Hematopoietic multipotent progenitor cell treated with erythropoietin and hydrocortisone succinate and interleukin-3 and kit ligand, for 4 days (in vitro differentiated cells): ENCODE data around the gene TTYH3.
"Not testable (repeated sequence)": the region's sequence is repeated elsewhere in the genome, so short reads cannot be mapped to it uniquely, and the experiment has no call there.

Experiments used
- DNase-seq: peaks from one replicate; pipeline ENCODE4 v3.0.0-alpha.2; 2015

The TTYH3 gene

GRCh38 chr7:2603044-2603965, 28.5 kb upstream of the TTYH3 start:
- no peak for DNase-seq

DNA sequence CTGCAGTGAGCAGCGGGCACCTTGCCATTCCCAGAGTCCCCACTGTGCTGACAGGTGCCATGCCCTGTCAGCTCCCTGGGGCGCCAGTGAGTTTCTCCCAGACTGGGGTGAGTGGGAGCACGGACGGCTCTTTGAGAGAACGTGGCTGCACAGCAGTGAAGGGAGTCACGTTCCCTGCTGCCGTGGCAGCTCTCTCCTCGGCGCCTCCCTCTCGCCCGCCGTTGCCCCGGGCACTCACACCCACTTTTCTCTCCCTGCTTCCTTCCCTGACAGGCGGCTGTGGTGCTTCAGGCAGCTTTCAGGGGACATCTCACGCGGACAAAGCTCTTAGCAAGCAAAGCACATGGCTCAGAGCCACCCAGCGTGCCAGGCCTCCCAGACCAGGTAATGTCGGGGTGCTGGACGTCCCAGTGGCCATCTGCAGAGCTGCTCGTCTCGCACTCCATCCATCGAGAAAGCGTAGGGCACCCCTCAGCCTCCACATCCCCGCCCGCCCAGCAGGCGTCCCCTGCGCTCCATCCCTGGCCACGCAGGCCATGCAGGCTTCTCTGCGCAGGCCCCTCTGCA, 27.1 kb upstream of the TTYH3 start:
- no peak for DNase-seq

GRCh38 chr7:2605608-2606538, 25.9 kb upstream of the TTYH3 start:
- DNase-seq = no peak

DNA sequence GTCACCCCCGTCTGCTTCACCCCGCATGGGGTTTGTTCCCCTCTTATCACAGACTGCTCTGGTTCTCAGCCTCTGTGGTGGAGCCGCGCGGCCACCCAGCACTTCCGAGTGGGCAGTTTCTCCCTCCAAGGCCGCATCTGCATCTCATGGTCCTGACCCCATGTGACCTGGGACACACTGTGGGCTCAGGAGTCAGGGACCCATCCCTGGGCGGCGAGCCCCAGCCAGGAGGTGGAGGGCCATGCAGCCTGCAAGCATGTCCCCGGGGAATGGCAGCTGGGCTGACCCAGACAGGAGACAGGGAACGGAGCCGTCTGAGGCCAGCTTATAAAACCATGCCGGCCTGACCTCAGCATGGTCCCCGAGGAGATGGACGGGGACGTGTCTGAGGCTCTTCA, 25.2 kb upstream of the TTYH3 start:
- no peak for DNase-seq

- DNase-seq = no peak
These were observed 24.5 kb upstream of the TTYH3 start for GRCh38 chr7:2607122-2607922.

DNA sequence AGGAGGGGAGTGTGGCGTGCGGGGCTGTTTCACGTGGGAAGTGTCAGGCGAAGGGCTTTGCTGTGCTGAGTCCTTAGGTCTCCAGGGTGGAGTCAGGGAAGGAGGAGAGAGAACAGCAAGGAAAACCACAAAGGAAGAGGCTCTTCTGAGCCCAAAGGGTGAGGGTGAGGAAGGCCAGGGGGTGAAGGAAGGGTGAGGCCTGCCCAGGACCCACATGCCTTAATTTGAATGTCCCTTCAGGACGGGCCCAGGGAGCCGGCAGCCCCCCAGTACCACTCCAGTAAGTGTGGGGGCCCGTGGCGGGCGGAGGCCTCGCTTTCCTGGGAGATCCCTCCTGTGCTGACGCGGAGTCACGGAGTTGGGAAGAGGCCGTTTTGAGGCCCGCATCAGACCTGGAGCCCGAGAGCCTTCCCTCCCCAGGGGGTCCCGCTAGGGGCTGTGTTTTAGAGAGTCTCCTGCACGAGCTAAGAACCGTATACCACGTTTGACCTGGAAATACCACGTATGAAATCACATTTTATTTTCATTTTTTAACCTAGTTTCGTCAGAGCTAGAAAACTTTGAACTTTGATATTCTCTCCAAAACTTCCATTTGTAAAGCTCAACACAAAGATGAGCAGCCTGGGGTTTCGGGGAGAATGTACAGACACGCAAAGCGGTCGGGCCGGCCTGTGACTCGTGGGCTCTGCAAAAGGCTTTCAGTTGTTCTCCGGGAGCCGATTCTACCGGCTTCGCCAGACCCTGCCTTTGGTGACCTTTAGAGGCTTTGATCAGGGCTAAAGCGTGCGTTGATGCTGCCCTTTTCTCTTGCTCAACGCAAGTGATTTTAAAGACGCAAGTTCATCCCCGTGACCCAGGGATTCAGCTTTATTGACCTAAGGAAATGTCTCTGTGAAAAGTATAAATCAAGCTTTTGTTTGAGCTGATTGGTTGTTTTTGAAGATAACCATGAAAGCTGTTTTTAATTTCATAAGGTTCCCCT, 23.6 kb upstream of the TTYH3 start:
- no peak for DNase-seq

DNA sequence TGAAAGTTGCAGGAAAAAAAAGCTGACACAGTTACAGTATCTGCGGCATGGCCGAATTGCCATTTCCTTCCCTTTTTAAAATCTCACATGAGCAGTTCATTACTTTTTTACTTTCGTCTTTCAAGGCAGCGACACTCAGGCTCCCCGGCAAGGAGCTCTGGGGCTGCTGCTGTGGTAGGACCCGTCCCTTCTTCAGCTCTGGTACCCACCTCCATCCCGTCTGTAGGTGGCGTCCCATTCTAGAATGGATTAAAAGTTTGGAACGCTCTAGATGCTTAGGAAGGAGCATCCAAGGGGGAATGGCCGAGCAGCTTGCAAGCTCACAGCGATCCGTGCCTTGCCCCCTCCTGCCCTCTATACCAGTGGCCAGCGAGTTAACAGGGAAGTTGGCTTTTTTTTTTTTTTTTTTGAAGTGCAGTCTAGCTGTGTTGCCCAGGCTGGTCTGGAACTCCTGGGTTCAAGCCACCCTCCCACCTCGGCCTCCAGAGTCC, 22.8 kb upstream of the TTYH3 start:
- DNase-seq = peak; percentile 89

GRCh38 chr7:2609646-2610045, 22.1 kb upstream of the TTYH3 start:
- not testable (repeated sequence) for DNase-seq

DNA sequence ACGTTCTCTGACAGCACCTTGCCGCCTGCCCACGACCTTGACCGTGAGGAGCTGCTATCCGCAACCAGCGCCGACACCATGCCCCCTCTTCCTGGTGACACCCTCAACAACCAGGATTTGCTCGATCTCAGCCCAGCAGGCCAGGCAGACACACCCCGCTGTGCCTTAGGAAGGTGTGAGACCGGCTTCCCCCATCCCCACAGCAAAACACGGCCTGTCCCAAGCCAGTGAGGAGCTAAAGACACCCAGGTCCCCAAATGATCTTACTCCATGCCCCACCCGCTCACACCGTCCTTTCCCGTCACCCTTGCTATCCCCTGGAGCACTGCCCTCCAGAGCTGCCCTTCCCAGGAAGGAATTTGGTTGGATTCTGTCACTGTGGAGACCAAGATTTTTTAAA, 21.3 kb upstream of the TTYH3 start:
- DNase-seq = no peak

DNA sequence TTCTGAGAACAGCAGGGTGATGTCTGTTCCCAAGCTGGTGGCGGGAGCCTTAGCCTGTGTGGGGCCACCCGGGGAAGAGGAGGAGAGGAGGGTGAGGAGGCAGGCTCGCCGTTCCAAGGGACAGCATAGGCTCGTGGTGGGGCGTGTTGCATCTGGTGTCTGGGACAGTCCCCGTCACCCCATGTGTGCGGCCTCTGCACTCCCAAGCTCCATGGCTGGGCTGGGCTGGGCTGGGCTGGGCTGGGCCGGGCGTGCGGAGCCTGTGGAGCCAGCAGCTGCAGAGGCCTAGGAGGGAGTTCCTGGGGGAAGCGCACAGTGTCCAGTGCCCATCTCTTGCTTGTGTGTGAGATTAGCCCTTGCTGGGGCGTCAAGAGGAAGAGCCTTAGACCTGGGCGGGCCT, 20.9 kb upstream of the TTYH3 start:
- no peak for DNase-seq

DNA sequence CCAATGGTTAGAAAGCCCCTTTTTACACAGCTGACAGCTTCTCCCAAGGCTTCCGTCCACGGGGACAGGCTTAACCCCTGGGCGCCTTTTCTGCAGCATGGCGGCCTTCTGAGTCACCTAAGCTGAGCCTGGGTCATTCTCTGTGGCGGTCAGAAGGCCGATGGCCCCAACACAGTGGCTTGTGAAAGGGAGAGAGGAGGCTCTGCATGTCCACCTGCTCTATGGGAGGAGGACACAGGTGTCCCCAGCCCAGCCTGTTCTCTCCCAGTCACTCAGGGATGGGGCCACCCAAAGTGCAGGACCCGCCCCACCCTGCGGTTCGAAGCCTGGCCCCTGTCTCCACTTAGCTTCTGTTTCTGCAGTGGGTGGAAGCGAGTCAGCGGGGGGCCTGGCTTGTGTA, 20.4 kb upstream of the TTYH3 start:
- no peak for DNase-seq

DNA sequence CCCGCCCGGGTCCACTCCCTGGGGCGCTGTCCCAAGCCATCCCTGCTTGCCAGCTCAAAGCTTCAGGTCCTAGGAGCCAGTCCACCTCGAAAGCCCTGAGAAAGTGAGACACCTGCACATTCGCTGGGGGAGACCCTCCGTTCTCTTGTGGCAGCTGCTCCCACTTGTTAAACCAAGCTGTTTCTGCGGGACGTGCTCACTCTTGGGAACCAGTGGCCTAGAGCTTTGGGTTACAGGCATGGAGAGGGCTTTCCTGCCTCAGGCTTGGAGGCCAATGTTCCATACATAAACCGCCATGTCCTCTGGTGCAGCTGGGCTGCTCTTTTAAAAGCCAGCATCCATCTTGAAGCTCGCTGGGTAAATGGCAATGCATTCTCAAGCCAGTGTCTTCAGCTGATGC, 19.9 kb upstream of the TTYH3 start:
- no peak for DNase-seq

- no peak for DNase-seq
These were observed 19.2 kb upstream of the TTYH3 start for GRCh38 chr7:2612445-2613097.

GRCh38 chr7:2613098-2613930, 18.5 kb upstream of the TTYH3 start:
- no peak for DNase-seq

DNA sequence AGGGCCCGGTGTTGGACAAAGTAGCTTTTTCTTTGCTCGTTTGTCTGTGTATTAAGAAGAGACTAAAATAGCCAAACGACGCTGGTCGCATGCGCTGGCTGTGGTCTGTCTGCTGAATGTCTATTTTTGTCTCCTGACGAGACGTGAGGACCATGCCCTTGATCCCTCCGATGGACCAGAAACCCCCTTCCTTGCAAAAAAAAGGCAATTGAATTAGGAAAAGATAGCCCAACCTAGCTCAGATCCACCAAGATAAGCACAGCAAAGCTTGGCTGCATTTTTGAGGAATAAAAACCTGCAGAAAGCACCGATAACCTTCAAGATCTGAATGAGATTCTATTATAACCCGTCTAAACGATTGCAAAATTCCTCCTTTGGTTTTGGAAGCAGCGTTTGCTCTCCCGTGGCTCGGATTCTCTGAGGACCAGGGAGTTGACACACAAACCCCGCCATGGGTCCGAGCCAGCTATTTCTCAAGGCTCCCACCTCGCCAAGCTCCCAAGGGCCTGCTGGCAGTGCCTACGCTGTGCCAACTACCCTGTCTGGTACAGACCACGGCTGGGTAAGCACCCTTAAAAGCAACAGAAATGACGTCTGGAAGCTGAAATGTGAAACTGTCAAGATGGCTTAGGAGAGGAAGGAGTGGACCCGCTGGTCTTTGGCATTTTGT, 17.7 kb upstream of the TTYH3 start:
- DNase-seq = no peak

DNA sequence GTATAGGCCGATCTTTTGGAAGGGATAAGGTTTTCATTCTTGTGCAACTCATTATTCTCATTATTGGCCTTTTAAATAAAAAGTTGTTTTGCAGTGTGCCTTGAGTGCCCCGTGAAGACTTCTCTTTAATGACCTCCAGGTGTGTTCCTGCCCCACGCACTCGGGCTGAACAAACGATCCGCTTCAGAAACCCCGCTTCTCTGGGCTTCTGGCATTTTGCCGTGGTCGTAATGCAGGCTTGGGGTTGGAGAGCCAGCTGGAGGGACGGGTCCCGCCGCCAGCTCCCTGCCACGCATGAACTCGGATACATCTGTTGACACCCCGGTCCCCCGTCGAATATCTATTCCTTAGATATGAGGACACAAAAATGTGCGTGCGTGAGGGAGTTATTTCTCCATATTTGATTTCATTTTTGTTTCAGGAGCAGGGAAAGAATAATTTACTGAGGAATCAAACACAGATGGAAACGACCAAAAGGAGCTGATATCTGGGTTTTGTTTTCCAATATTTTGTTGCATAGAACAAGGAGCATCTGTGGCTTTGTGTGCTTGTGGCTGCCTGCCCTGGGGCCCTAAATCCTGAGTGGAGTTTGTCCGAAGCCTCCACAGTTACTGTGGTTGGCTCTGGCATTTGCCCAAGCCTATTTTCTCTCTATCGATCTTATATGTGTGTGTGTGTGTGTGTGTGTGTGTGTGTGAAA, 17.0 kb upstream of the TTYH3 start:
- no peak for DNase-seq

- DNase-seq = no peak
These were observed 15.1 kb upstream of the TTYH3 start for GRCh38 chr7:2616387-2617324.
